Measurements from ENCODE around the gene FUT8.
"Not testable (repeated sequence)": the region's sequence is repeated elsewhere in the genome, so short reads cannot be mapped to it uniquely, and the experiment has no call there.

FUT8 gene

GRCh38 chr14:65421201-65421981, 8.9 kb downstream of the FUT8 start:
- no peaks in the 10 kb centered on the region for H3K36me3 ChIP-seq (ENCODE audit: control insufficient read depth in 1 of 2, insufficient read depth in 2 of 2, low read length in 2 of 2)
- no peaks in the 10 kb centered on the region for H3K9me3 ChIP-seq (ENCODE audit: control insufficient read depth in 1 of 2, low read length in 2 of 2)
- no peak overlapping the region for H3K4me3 ChIP-seq (ENCODE audit: low read depth in 1 of 2, low read length in 2 of 2)
- no peaks in the 10 kb centered on the region for H3K4me1 ChIP-seq (ENCODE audit: control insufficient read depth in 1 of 2, insufficient read depth in 2 of 2, low read length in 2 of 2)
- H3K27ac ChIP-seq (ENCODE audit: low read length): no peak overlapping the region
- no peaks in the 10 kb centered on the region for H3K27me3 ChIP-seq (ENCODE audit: low read depth, low read length)

GRCh38 chr14:65422088-65422834, 9.7 kb downstream of the FUT8 start:
- Histone ChIP-seq H3K27ac (ENCODE audit: low read length) (no peak overlapping the region), H3K36me3 (ENCODE audit: control insufficient read depth in 1 of 2, insufficient read depth in 2 of 2, low read length in 2 of 2) (no peaks in the 10 kb centered on the region), H3K27me3 (ENCODE audit: low read depth, low read length) (no peaks in the 10 kb centered on the region), H3K9me3 (ENCODE audit: control insufficient read depth in 1 of 2, low read length in 2 of 2) (no peaks in the 10 kb centered on the region), H3K4me1 (ENCODE audit: control insufficient read depth in 1 of 2, insufficient read depth in 2 of 2, low read length in 2 of 2) (no peaks in the 10 kb centered on the region), H3K4me3 (ENCODE audit: low read depth in 1 of 2, low read length in 2 of 2) (no peak overlapping the region)

DNA sequence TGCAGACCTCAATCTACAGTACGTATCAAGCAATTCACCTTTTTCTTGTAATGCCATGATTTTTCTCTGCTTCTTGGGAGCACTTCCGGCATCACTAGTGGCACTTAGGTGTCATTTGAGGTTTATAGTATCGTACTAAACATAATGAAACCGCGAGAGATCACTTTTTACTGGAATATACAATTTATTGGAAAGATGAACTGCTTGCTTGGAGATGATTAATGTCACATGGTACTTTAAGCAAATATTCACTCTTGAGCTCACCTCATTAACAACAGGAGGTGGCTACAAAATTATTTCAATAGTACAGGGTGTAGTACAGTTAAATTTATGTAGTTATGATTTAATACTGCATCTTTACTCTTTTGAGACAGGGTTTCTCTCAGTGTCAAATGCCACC, 11.5 kb downstream of the FUT8 start:
- no peaks in the 10 kb centered on the region for H3K4me1 ChIP-seq (ENCODE audit: control insufficient read depth in 1 of 2, insufficient read depth in 2 of 2, low read length in 2 of 2)

GRCh38 chr14:65424531-65424930, 12.0 kb downstream of the FUT8 start:
- Histone ChIP-seq H3K27me3 (ENCODE audit: low read depth, low read length) (no peaks in the 10 kb centered on the region), H3K4me3 (ENCODE audit: low read depth in 1 of 2, low read length in 2 of 2) (no peak overlapping the region), H3K27ac (ENCODE audit: low read length) (no peak overlapping the region), H3K4me1 (ENCODE audit: control insufficient read depth in 1 of 2, insufficient read depth in 2 of 2, low read length in 2 of 2) (no peaks in the 10 kb centered on the region), H3K36me3 (ENCODE audit: control insufficient read depth in 1 of 2, insufficient read depth in 2 of 2, low read length in 2 of 2) (no peaks in the 10 kb centered on the region), H3K9me3 (ENCODE audit: control insufficient read depth in 1 of 2, low read length in 2 of 2) (no peaks in the 10 kb centered on the region)

More for the DNA sequence above, 11.5 kb downstream of the FUT8 start:
- Histone ChIP-seq H3K27me3 (ENCODE audit: low read depth, low read length) (no peaks in the 10 kb centered on the region), H3K9me3 (ENCODE audit: control insufficient read depth in 1 of 2, low read length in 2 of 2) (no peaks in the 10 kb centered on the region), H3K36me3 (ENCODE audit: control insufficient read depth in 1 of 2, insufficient read depth in 2 of 2, low read length in 2 of 2) (no peaks in the 10 kb centered on the region), H3K27ac (ENCODE audit: low read length) (no peak overlapping the region), H3K4me3 (ENCODE audit: low read depth in 1 of 2, low read length in 2 of 2) (no peak overlapping the region)

DNA sequence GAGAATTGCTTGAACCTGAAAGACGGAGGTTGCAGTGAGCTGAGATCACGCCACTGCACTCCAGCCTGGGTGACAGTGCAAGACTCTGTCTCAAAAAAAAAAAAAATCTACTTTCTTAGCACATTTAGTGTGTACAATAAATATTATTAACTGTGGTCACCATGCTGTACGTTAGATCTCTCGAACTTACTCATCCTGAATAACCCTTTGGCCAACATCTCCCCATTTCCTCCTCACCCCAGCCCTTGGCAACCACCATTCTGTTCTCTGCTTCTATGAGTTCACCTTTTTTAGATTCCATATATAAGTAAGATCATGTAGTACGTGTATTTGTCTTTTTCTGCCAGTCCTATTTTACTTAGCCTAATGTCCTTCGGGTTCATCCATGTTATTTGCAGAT, 13.4 kb downstream of the FUT8 start:
- Histone ChIP-seq H3K4me1 (ENCODE audit: control insufficient read depth in 1 of 2, insufficient read depth in 2 of 2, low read length in 2 of 2) (no peaks in the 10 kb centered on the region), H3K27ac (ENCODE audit: low read length) (no peak overlapping the region), H3K36me3 (ENCODE audit: control insufficient read depth in 1 of 2, insufficient read depth in 2 of 2, low read length in 2 of 2) (no peaks in the 10 kb centered on the region), H3K9me3 (ENCODE audit: control insufficient read depth in 1 of 2, low read length in 2 of 2) (no peaks in the 10 kb centered on the region), H3K4me3 (ENCODE audit: low read depth in 1 of 2, low read length in 2 of 2) (no peak overlapping the region), H3K27me3 (ENCODE audit: low read depth, low read length) (no peaks in the 10 kb centered on the region)

- H3K27ac ChIP-seq (ENCODE audit: low read length): not testable (repeated sequence)
Observed at GRCh38 chr14:65426902-65427301, 14.4 kb downstream of the FUT8 start.

GRCh38 chr14:65428691-65429090, 16.2 kb downstream of the FUT8 start:
- Histone ChIP-seq H3K9me3 (ENCODE audit: control insufficient read depth in 1 of 2, low read length in 2 of 2) (no peaks in the 10 kb centered on the region), H3K36me3 (ENCODE audit: control insufficient read depth in 1 of 2, insufficient read depth in 2 of 2, low read length in 2 of 2) (no peaks in the 10 kb centered on the region)

More at GRCh38 chr14:65426902-65427301, 14.4 kb downstream of the FUT8 start:
- H3K36me3 ChIP-seq (ENCODE audit: control insufficient read depth in 1 of 2, insufficient read depth in 2 of 2, low read length in 2 of 2); H3K4me1 ChIP-seq (ENCODE audit: control insufficient read depth in 1 of 2, insufficient read depth in 2 of 2, low read length in 2 of 2); H3K4me3 ChIP-seq (ENCODE audit: low read depth in 1 of 2, low read length in 2 of 2); H3K9me3 ChIP-seq (ENCODE audit: control insufficient read depth in 1 of 2, low read length in 2 of 2); H3K27me3 ChIP-seq (ENCODE audit: low read depth, low read length): not testable (repeated sequence)

GRCh38 chr14:65429757-65430156, 17.2 kb downstream of the FUT8 start:
- H3K27me3 ChIP-seq (ENCODE audit: low read depth, low read length): no peaks in the 10 kb centered on the region
- no peak overlapping the region for H3K27ac ChIP-seq (ENCODE audit: low read length)
- no peaks in the 10 kb centered on the region for H3K4me1 ChIP-seq (ENCODE audit: control insufficient read depth in 1 of 2, insufficient read depth in 2 of 2, low read length in 2 of 2)
- no peak overlapping the region for H3K4me3 ChIP-seq (ENCODE audit: low read depth in 1 of 2, low read length in 2 of 2)
- no peaks in the 10 kb centered on the region for H3K36me3 ChIP-seq (ENCODE audit: control insufficient read depth in 1 of 2, insufficient read depth in 2 of 2, low read length in 2 of 2)
- no peaks in the 10 kb centered on the region for H3K9me3 ChIP-seq (ENCODE audit: control insufficient read depth in 1 of 2, low read length in 2 of 2)

More at GRCh38 chr14:65428691-65429090, 16.2 kb downstream of the FUT8 start:
- Histone ChIP-seq H3K4me1 (ENCODE audit: control insufficient read depth in 1 of 2, insufficient read depth in 2 of 2, low read length in 2 of 2) (no peaks in the 10 kb centered on the region), H3K27me3 (ENCODE audit: low read depth, low read length) (no peaks in the 10 kb centered on the region), H3K27ac (ENCODE audit: low read length) (no peak overlapping the region), H3K4me3 (ENCODE audit: low read depth in 1 of 2, low read length in 2 of 2) (no peak overlapping the region)

DNA sequence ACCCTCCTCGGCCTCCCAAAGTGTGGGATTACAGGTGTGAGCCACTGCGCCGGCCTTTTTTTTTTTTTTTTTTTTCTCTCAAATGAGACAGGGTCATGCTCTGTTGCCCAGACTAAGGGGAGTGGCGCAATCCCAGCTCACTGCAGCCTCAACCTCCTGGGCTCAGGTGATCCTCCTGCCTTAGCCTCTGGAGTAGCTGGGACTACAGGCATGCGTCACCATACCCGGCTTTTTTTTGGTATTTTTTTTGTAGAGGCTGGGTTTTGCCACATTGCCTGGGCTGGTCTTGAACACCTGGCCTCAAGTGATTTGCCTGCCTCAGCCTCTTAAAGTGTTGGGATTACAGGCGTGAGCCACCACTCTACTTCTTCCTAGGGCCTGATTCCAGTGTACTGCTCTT, 18.7 kb downstream of the FUT8 start:
- Histone ChIP-seq H3K4me1 (ENCODE audit: control insufficient read depth in 1 of 2, insufficient read depth in 2 of 2, low read length in 2 of 2) (no peaks in the 10 kb centered on the region), H3K27ac (ENCODE audit: low read length) (no peak overlapping the region), H3K4me3 (ENCODE audit: low read depth in 1 of 2, low read length in 2 of 2) (no peak overlapping the region), H3K27me3 (ENCODE audit: low read depth, low read length) (no peaks in the 10 kb centered on the region), H3K36me3 (ENCODE audit: control insufficient read depth in 1 of 2, insufficient read depth in 2 of 2, low read length in 2 of 2) (no peaks in the 10 kb centered on the region), H3K9me3 (ENCODE audit: control insufficient read depth in 1 of 2, low read length in 2 of 2) (peaks cover 0 to 3% of the 10 kb centered on the region in 2 donors)

DNA sequence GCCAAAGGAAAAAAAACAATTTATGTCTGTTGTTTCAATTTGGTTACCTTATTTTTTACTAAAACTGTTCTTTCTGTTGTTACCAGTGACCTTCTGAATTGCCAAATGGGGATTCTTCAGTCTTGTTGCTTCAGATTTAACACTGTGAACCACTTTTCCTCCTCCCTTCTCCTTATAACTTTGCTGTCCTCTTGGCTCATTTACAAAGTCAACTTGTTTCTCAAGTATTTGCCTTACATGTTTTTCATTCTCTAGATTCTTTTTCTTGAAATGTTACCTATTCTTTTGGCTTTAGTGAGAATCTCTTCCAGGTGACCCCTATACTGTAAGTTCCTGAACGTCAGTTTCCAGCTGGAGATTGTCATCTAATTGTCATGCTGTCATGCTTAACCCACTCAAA, 19.4 kb downstream of the FUT8 start:
- Histone ChIP-seq H3K36me3 (ENCODE audit: control insufficient read depth in 1 of 2, insufficient read depth in 2 of 2, low read length in 2 of 2) (no peaks in the 10 kb centered on the region), H3K4me3 (ENCODE audit: low read depth in 1 of 2, low read length in 2 of 2) (no peak overlapping the region), H3K9me3 (ENCODE audit: control insufficient read depth in 1 of 2, low read length in 2 of 2) (peaks cover 0 to 3% of the 10 kb centered on the region in 2 donors), H3K27ac (ENCODE audit: low read length) (no peak overlapping the region), H3K4me1 (ENCODE audit: control insufficient read depth in 1 of 2, insufficient read depth in 2 of 2, low read length in 2 of 2) (no peaks in the 10 kb centered on the region), H3K27me3 (ENCODE audit: low read depth, low read length) (no peaks in the 10 kb centered on the region)

DNA sequence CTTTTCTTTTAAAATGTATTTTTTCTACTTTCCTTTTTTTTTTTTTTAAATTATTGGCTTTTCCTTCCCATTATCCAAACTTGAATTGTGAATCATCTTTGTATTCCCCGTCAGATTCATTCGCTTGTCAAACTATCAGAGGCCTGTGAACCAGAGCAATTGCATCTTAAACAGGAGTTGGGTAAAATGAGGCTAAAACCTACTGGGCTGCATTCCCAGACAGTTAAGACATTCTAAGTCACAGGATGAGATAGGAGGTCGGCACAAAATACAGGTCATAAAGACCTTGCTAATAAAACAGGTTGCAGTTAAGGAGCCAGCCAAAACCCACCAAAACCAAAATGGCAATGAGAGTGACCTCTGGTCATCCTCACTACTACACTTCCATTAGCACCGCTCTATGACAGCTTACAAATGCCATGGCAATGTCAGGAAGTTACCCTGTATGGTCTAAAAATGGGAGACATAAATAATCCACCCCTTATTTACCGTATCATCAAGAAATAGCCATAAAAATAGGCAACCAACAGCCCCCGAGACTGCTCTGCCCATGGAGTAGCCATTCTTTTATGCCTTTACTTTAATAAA, 19.9 kb downstream of the FUT8 start:
- no peaks in the 10 kb centered on the region for H3K36me3 ChIP-seq (ENCODE audit: control insufficient read depth in 1 of 2, insufficient read depth in 2 of 2, low read length in 2 of 2)
- peaks cover 0 to 3% of the 10 kb centered on the region in 2 donors for H3K9me3 ChIP-seq (ENCODE audit: control insufficient read depth in 1 of 2, low read length in 2 of 2)
- no peaks in the 10 kb centered on the region for H3K4me1 ChIP-seq (ENCODE audit: control insufficient read depth in 1 of 2, insufficient read depth in 2 of 2, low read length in 2 of 2)
- no peak overlapping the region for H3K27ac ChIP-seq (ENCODE audit: low read length)
- H3K27me3 ChIP-seq (ENCODE audit: low read depth, low read length): no peaks in the 10 kb centered on the region
- no peak overlapping the region for H3K4me3 ChIP-seq (ENCODE audit: low read depth in 1 of 2, low read length in 2 of 2)

All from muscle layer of duodenum (tissue), 2 donors.